H1 (cell line): ENCODE results near the gene CDK2. TPM values are rescaled to one million over a fixed set of nuclear protein-coding genes. Genes with fewer than 3 reads are reported as not detected.

Experiments used
- CBX5 ChIP-seq: fragments of 300-800, 300-1000 bp; sonication (generic); IDR thresholded peaks from 2 replicates; pipeline ENCODE4 v1.7.1; 2016; ENCODE audit warnings: antibody characterized with exemption, low read length, low read depth
- FOSL1 ChIP-seq: IDR thresholded peaks from 2 replicates; pipeline ENCODE4 v1.6.1; 2011; ENCODE audit warnings: mild to moderate bottlenecking, low read depth, low read length, moderate library complexity; ENCODE audit not compliant: insufficient read depth
- HDAC2 ChIP-seq, 2 experiments: fragments of 300-600 bp in 1 of 2; sonication (generic) in 1 of 2; IDR thresholded peaks; 2 replicates each; pipeline ENCODE4 v1.6.1; 2011 to 2012; ENCODE audit warnings: low read depth in 2 of 2, low read length in 2 of 2, mild to moderate bottlenecking in 2 of 2, moderate library complexity in 2 of 2, borderline replicate concordance in 1 of 2, inconsistent platforms in 1 of 2
- JUND ChIP-seq: IDR thresholded peaks from 2 replicates; pipeline ENCODE4 v1.6.1; 2011; ENCODE audit warnings: mild to moderate bottlenecking, improper control_type of control experiment, low read length
- NANOG ChIP-seq: IDR thresholded peaks from 2 replicates; pipeline ENCODE4 v1.6.1; 2011; ENCODE audit warnings: low read length, low read depth, mild to moderate bottlenecking, inconsistent platforms; ENCODE audit not compliant: insufficient read depth, poor library complexity, severe bottlenecking
- RFX5 ChIP-seq: IDR thresholded peaks from 2 replicates; pipeline ENCODE4 v1.6.1; 2011; ENCODE audit warnings: low read depth, low read length, improper control_type of control experiment, borderline replicate concordance
- RXRA ChIP-seq: IDR thresholded peaks from 2 replicates; pipeline ENCODE4 v1.6.1; 2011; ENCODE audit warnings: low read depth, mild to moderate bottlenecking, low read length, moderate library complexity; ENCODE audit not compliant: insufficient read depth
- SAP30 ChIP-seq: fragments of 300-600 bp; sonication (generic); IDR thresholded peaks from 2 replicates; pipeline ENCODE4 v1.7.1; 2012; ENCODE audit warnings: low read length, moderate library complexity, mild to moderate bottlenecking, inconsistent platforms; ENCODE audit not compliant: insufficient read depth, insufficient replicate concordance
- SP4 ChIP-seq: IDR thresholded peaks from 2 replicates; pipeline ENCODE4 v1.6.1; 2012; ENCODE audit warnings: low read length, inconsistent platforms
- TEAD4 ChIP-seq: IDR thresholded peaks from 2 replicates; pipeline ENCODE4 v1.6.1; 2012; ENCODE audit warnings: low read depth, low read length, inconsistent platforms, mixed read lengths
- ZNF274 ChIP-seq: IDR thresholded peaks from 2 replicates; pipeline ENCODE4 v1.7.0; 2012; ENCODE audit warnings: low read length, borderline replicate concordance; ENCODE audit errors: extremely low read depth
- polyA plus RNA-seq, 7 experiments: library from polyadenylated mRNA; depleted of rRNA in 3 of 7; stranded (reverse) in 5 of 7; unstranded in 2 of 7; fragments of >200 nt in 5 of 7; fragments of 200-250 nt in 2 of 7; gene quantifications; 1 replicate in 5 of 7; 2 replicates in 1 of 7; 4 replicates in 1 of 7; pipeline versions ENCODE4 v1.2.1 to v1.2.3, GENCODE V29; 2011 to 2013; ENCODE audit warnings: missing spikeins in 2 of 7, mixed read lengths in 2 of 7
- total RNA-seq: library from RNA; stranded (reverse); fragmentation: NEBNext Ultra II Directional; extraction: Animal tissue kit (Norgen Biotek cat#: 25700); gene quantifications from 2 replicates; pipeline ENCODE4 v1.2.1, GENCODE V29; 2021
- TF ChIP-seq, protein P1 (sequence below): IDR thresholded peaks from 2 replicates; pipeline ENCODE4 v1.6.1; 2012; ENCODE audit warnings: low read length, inconsistent platforms
- TF ChIP-seq, protein P2 (sequence below): IDR thresholded peaks from 2 replicates; pipeline ENCODE4 v1.6.1; 2011; ENCODE audit warnings: low read depth, mild to moderate bottlenecking, low read length; ENCODE audit not compliant: insufficient read depth

CDK2 gene
- total and polyA plus RNA-seq, 2 of the 8 experiments (the other 6 are each of a cell fraction or from before 2014, with no cell fraction given), result 39.4 to 42.5 TPM

GRCh38 chr12:56007564-56008559 is 41.2 kb downstream of the CDK2 start (continued):
- TF ChIP-seq, protein P1, sequence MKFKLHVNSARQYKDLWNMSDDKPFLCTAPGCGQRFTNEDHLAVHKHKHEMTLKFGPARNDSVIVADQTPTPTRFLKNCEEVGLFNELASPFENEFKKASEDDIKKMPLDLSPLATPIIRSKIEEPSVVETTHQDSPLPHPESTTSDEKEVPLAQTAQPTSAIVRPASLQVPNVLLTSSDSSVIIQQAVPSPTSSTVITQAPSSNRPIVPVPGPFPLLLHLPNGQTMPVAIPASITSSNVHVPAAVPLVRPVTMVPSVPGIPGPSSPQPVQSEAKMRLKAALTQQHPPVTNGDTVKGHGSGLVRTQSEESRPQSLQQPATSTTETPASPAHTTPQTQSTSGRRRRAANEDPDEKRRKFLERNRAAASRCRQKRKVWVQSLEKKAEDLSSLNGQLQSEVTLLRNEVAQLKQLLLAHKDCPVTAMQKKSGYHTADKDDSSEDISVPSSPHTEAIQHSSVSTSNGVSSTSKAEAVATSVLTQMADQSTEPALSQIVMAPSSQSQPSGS, result no peak
- TF ChIP-seq NANOG (no peak), HDAC2 (IDR thresholded peaks at IDR 0.05; ENCODE audit: borderline replicate concordance in 1 of 2, low read depth in 2 of 2, low read length in 2 of 2) (no peak), SP4 (peak; percentile 73; the same call in 1 of the 2 replicates), FOSL1 (no peak), SAP30 (no peak), JUND (no peak), ZNF274 (no peak), TEAD4 (no peak), CBX5 (no peak), RXRA (no peak), RFX5 (no peak)
- TF ChIP-seq, protein P2, sequence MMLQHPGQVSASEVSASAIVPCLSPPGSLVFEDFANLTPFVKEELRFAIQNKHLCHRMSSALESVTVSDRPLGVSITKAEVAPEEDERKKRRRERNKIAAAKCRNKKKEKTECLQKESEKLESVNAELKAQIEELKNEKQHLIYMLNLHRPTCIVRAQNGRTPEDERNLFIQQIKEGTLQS, result no peak
